Peyer's patch (tissue), 4 donors: ENCODE results near the gene MINPP1.

Experiments used
- CTCF ChIP-seq, 6 experiments: fragments of 450-650 bp in 4 of 6; fragments of 200-600 bp in 2 of 6; sonication (generic) in 1 of 6; IDR thresholded peaks; one replicate each; pipeline ENCODE4 v1.5.1; 2017 to 2019; ENCODE audit warnings: antibody characterized with exemption in 6 of 6, mild to moderate bottlenecking in 3 of 6, moderate library complexity in 1 of 6
- POLR2A ChIP-seq, 2 donors: fragments of 450-650 bp; IDR thresholded peaks; one replicate each; pipeline ENCODE4 v1.5.1; 2017; ENCODE audit warnings: antibody characterized with exemption in 2 of 2, mild to moderate bottlenecking in 2 of 2, moderate library complexity in 2 of 2

DNA sequence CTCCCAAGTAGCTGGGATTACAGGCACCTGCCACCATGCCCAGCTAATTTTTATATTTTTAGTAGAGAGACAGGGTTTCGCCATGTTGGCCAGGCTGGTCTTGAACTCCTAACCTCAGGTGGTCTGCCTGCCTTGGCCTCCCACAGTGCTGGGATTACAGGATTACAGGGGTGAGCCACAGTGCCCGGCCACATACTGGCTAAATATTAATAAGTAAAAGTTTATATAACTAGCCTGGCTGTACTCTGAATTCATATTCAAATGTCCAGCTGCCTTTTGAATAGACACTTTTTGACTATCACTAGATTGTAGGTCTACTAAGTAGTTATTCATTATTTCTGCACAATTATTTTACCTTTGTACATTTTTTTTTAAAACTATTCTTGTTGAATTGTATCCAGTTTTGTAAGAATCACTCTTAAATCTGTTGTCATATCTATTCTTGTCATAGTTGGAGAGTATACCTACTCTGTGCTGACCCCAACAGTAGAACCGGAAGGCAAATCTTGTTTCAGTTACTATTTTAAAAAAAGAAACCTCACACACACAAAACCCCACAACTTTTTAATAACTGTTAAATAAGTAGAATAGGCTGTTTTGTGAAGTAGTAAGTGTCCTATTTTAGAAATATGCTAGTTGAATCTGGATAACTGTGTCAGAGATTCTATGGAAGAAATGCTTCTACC is 29.6 kb downstream of the MINPP1 start:
- TF ChIP-seq POLR2A (IDR thresholded peaks at IDR 0.05) (no peak), CTCF (IDR thresholded peaks at IDR 0.05) (no peak)
